ENCODE results near the gene ADRB1.

- TF ChIP-seq EP300 (IDR thresholded peaks at IDR 0.05; ENCODE audit: borderline replicate concordance in 1 of 2, low read depth in 1 of 2, low read length in 1 of 2) = no peak
- TF ChIP-seq CTCF (IDR thresholded peaks at IDR 0.05) = no peak
- TF ChIP-seq GATA2 (CRISPR knock-in tag; IDR thresholded peaks at IDR 0.05) = no peak
- no peak for TF ChIP-seq POLR2AphosphoS5 (IDR thresholded peaks at IDR 0.05; ENCODE audit: low read depth, low read length)
- no peak for TF ChIP-seq RAD21 (IDR thresholded peaks at IDR 0.05; ENCODE audit: low read length)
- no peak for TF ChIP-seq NFIC (IDR thresholded peaks at IDR 0.05; ENCODE audit: borderline replicate concordance)
- no peak for TF ChIP-seq MAX (IDR thresholded peaks at IDR 0.05; ENCODE audit: low read depth)
- no peak for TF ChIP-seq MXI1 (IDR thresholded peaks at IDR 0.05; ENCODE audit: low read depth, low read length)
These were observed 33.4 kb upstream of the ADRB1 start for GRCh38 chr10:114010316-114010715.

Measured in SK-N-SH (cell line).